H9 (cell line): ENCODE results near the gene LLCFC1. TPM values are rescaled to one million over a fixed set of nuclear protein-coding genes. Genes with fewer than 3 reads are reported as not detected.

ENCODE experiments used
- DNase-seq: peaks from one replicate; pipeline ENCODE4 v3.0.0-alpha.2; 2017
- H2AFZ ChIP-seq: one replicate; pipeline ENCODE4 v1.6.1; 2013; ENCODE audit warnings: mild to moderate bottlenecking, low read length, control low read depth, moderate library complexity
- H2AK5ac ChIP-seq: 2 replicates; pipeline ENCODE4 v1.6.1; 2013; ENCODE audit warnings: low read length, control low read depth, mixed read lengths; ENCODE audit not compliant: insufficient read length
- H2BK120ac ChIP-seq: one replicate; pipeline ENCODE4 v1.6.1; 2013; ENCODE audit warnings: low read depth, mild to moderate bottlenecking, low read length, control low read depth, inconsistent platforms; ENCODE audit not compliant: poor library complexity, severe bottlenecking
- H2BK12ac ChIP-seq: 2 replicates; pipeline ENCODE4 v1.6.1; 2013; ENCODE audit warnings: low read length, control low read depth, mixed read lengths, low read depth; ENCODE audit not compliant: insufficient read length
- H2BK15ac ChIP-seq: 2 replicates; pipeline ENCODE4 v1.6.1; 2013; ENCODE audit warnings: low read depth, low read length, control low read depth
- H2BK20ac ChIP-seq: one replicate; pipeline ENCODE4 v1.6.1; 2013; ENCODE audit warnings: low read depth, mild to moderate bottlenecking, low read length, control low read depth, inconsistent platforms; ENCODE audit not compliant: poor library complexity, severe bottlenecking
- H2BK5ac ChIP-seq: 2 replicates; pipeline ENCODE4 v1.6.1; 2013; ENCODE audit warnings: low read length, control low read depth, mixed read lengths; ENCODE audit not compliant: insufficient read length
- H3K14ac ChIP-seq: 2 replicates; pipeline ENCODE4 v1.6.1; 2013; ENCODE audit warnings: low read length, control low read depth; ENCODE audit not compliant: insufficient read depth
- H3K18ac ChIP-seq: 2 replicates; pipeline ENCODE4 v1.6.1; 2013; ENCODE audit warnings: low read depth, mild to moderate bottlenecking, mixed read lengths, low read length, control low read depth; ENCODE audit not compliant: insufficient read length
- H3K23ac ChIP-seq: 2 replicates; pipeline ENCODE4 v1.6.1; 2013; ENCODE audit warnings: low read length, control low read depth, mixed read lengths, low read depth; ENCODE audit not compliant: insufficient read length
- H3K23me2 ChIP-seq: 2 replicates; pipeline ENCODE4 v1.6.1; 2013; ENCODE audit warnings: low read depth, mild to moderate bottlenecking, mixed read lengths, low read length, control low read depth; ENCODE audit not compliant: insufficient read length, poor library complexity, severe bottlenecking
- H3K27ac ChIP-seq: 2 replicates; pipeline ENCODE4 v1.5.1; 2013; ENCODE audit warnings: low read length, control low read depth, mixed read lengths, low read depth; ENCODE audit not compliant: insufficient read length
- H3K27me3 ChIP-seq: 2 replicates; pipeline ENCODE4 v1.6.1; 2013; ENCODE audit warnings: low read length, control low read depth, inconsistent platforms; ENCODE audit not compliant: insufficient read depth
- H3K4ac ChIP-seq: 2 replicates; pipeline ENCODE4 v1.6.1; 2013; ENCODE audit warnings: low read depth, mild to moderate bottlenecking, control low read depth, inconsistent platforms, low read length, moderate library complexity
- H3K4me1 ChIP-seq: 2 replicates; pipeline ENCODE4 v1.6.1; 2013; ENCODE audit warnings: low read length, control low read depth, inconsistent platforms; ENCODE audit not compliant: insufficient read depth
- H3K4me2 ChIP-seq: 2 replicates; pipeline ENCODE4 v1.6.1; 2013; ENCODE audit warnings: low read length, control low read depth, mixed read lengths; ENCODE audit not compliant: insufficient read length, insufficient read depth
- H3K56ac ChIP-seq: 2 replicates; pipeline ENCODE4 v1.6.1; 2013; ENCODE audit warnings: low read depth, mild to moderate bottlenecking, mixed read lengths, low read length, control low read depth; ENCODE audit not compliant: insufficient read length
- H3K79me1 ChIP-seq: 2 replicates; pipeline ENCODE4 v1.6.1; 2013; ENCODE audit warnings: low read depth, mild to moderate bottlenecking, moderate library complexity, low read length, control low read depth, inconsistent platforms; ENCODE audit not compliant: insufficient read depth, poor library complexity, severe bottlenecking
- H3K79me2 ChIP-seq: 2 replicates; pipeline ENCODE4 v1.6.1; 2013; ENCODE audit warnings: low read length, control low read depth, inconsistent platforms; ENCODE audit not compliant: insufficient read depth
- H3K9ac ChIP-seq: 2 replicates; pipeline ENCODE4 v1.6.1; 2013; ENCODE audit warnings: low read length, control low read depth, mixed read lengths; ENCODE audit not compliant: insufficient read length; ENCODE audit errors: extremely low read depth
- H3K9me3 ChIP-seq: one replicate; pipeline ENCODE4 v1.6.1; 2013; ENCODE audit warnings: low read depth, low read length, inconsistent platforms; ENCODE audit not compliant: control insufficient read depth
- H3T11ph ChIP-seq: one replicate; pipeline ENCODE4 v1.6.1; 2013; ENCODE audit warnings: mild to moderate bottlenecking, low read length, control low read depth, inconsistent platforms
- H4K20me1 ChIP-seq: one replicate; pipeline ENCODE4 v1.6.1; 2013; ENCODE audit not compliant: control insufficient read depth, insufficient read length, insufficient read depth
- H4K5ac ChIP-seq: 2 replicates; pipeline ENCODE4 v1.6.1; 2013; ENCODE audit warnings: low read depth, mild to moderate bottlenecking, mixed read lengths, low read length, control low read depth; ENCODE audit not compliant: insufficient read length
- H4K8ac ChIP-seq: replicated peaks from 2 replicates; pipeline ENCODE4 v1.6.1; 2013; ENCODE audit warnings: low read length, control low read depth, mixed read lengths, low read depth; ENCODE audit not compliant: insufficient read length
- H4K91ac ChIP-seq: 2 replicates; pipeline ENCODE4 v1.6.1; 2013; ENCODE audit warnings: low read depth, mild to moderate bottlenecking, moderate library complexity, mixed read lengths, low read length, control low read depth; ENCODE audit not compliant: insufficient read length
- H3K27ac Mint-ChIP-seq, 3 experiments: 2 replicates in 2 of 3; 3 replicates in 1 of 3; pipeline ENCODE4 v1.8.0; 2020 to 2021; ENCODE audit warnings: mixed read lengths in 3 of 3, mild to moderate bottlenecking in 1 of 3, moderate library complexity in 1 of 3
- H3K27me3 Mint-ChIP-seq: 2 replicates; pipeline ENCODE4 v1.8.0; 2021; ENCODE audit warnings: low read depth, mild to moderate bottlenecking, moderate library complexity, mixed read lengths
- H3K36me3 Mint-ChIP-seq, 3 experiments: 2 replicates in 2 of 3; 3 replicates in 1 of 3; pipeline ENCODE4 v1.8.0; 2020 to 2021; ENCODE audit warnings: low read depth in 3 of 3, mixed read lengths in 3 of 3; ENCODE audit not compliant: insufficient read depth in 1 of 3
- H3K4me1 Mint-ChIP-seq, 2 experiments: 2 replicates each; pipeline ENCODE4 v1.8.0; 2020; ENCODE audit warnings: mixed read lengths in 2 of 2
- H3K4me3 Mint-ChIP-seq, 2 experiments: 2 replicates in 1 of 2; 3 replicates in 1 of 2; pipeline ENCODE4 v1.8.0; 2020 to 2021; ENCODE audit warnings: mild to moderate bottlenecking in 2 of 2, mixed read lengths in 2 of 2, moderate library complexity in 1 of 2
- H3K9me3 Mint-ChIP-seq, 2 experiments: 2 replicates in 1 of 2; 3 replicates in 1 of 2; pipeline ENCODE4 v1.8.0; 2020; ENCODE audit warnings: mild to moderate bottlenecking in 2 of 2, mixed read lengths in 2 of 2, moderate library complexity in 1 of 2
- CTCF ChIP-seq: fragments of 200-600 bp; sonication (generic); conservative IDR thresholded peaks from 3 replicates; pipeline ENCODE4 v1.8.0; 2021; ENCODE audit warnings: antibody characterized with exemption, mild to moderate bottlenecking
- WGBS: extraction: QIAGEN DNeasy Blood & Tissue Kit; methylation state at CpG from one replicate; pipeline ENCODE4 v1.1.7; 2013; ENCODE audit warnings: missing lambda C conversion rate, low lambda C conversion rate, mixed read lengths; ENCODE audit not compliant: insufficient read length; ENCODE audit errors: extremely low coverage; 5-methylcytosine and 5-hydroxymethylcytosine counted together
- total RNA-seq: library from RNA; stranded (reverse); gene quantifications from 2 replicates; pipeline ENCODE4 v1.2.1, GENCODE V29; 2021

Gene LLCFC1
- total RNA-seq, 1 experiment from 2014 or later: not detected

DNA sequence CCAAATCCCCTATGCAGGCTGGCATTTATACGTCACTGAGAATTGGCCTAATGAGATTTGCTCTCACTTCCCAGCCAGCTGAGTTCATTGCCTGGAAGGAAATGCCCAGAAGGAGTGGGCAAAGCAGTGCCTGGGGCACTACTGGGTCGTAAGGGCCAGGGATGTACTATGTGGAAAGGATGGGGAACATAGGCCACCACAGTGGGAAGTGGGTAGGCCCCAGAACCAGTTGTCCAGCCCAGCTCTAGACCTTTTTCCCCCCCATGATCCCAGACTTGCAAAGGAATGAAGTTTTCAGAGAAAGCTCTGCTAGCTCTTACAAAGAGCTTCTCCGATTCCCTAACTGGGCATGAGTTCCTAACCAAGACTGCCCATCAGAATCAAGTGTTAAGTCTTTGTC, 19.6 kb upstream of the LLCFC1 start:
- Histone ChIP-seq H4K91ac (no peak overlapping the region), H3K4me2 (no peak overlapping the region), H3K4ac (no peak overlapping the region), H2BK120ac (no peak overlapping the region), H3K27me3 (no peaks in the 10 kb centered on the region), H4K20me1 (no peaks in the 10 kb centered on the region), H2BK12ac (no peak overlapping the region), H4K5ac (no peak overlapping the region), H3K23ac (no peak overlapping the region), H2BK20ac (no peak overlapping the region), H3K4me1 (no peaks in the 10 kb centered on the region), H2BK5ac (no peak overlapping the region), H4K8ac (no peak overlapping the region), H3K56ac (no peak overlapping the region), H2BK15ac (no peak overlapping the region), H2AFZ (no peak overlapping the region), H3T11ph (no peak overlapping the region), H3K9me3 (no peaks in the 10 kb centered on the region), H3K27ac (no peak overlapping the region), H3K9ac (no peak overlapping the region), H2AK5ac (no peak overlapping the region), H3K79me2 (no peaks in the 10 kb centered on the region), H3K79me1 (no peaks in the 10 kb centered on the region), H3K18ac (no peak overlapping the region), H3K23me2 (no peaks in the 10 kb centered on the region), H3K14ac (no peak overlapping the region)
- Mint-ChIP-seq H3K4me1 (no peaks in the 10 kb centered on the region), H3K36me3 (no peaks in the 10 kb centered on the region), H3K27me3 (peaks cover 13% of the 10 kb centered on the region), H3K9me3 (no peaks in the 10 kb centered on the region), H3K4me3 (no peak overlapping the region), H3K27ac (no peak overlapping the region)
- no peak for DNase-seq
- TF ChIP-seq CTCF: no peak
- WGBS: no CpG with 5 or more reads among the region's 3 CpGs
